Astrocyte of the cerebellum (primary cell): ENCODE data around the gene SUFU.

Experiments
- DNase-seq: peaks from one replicate; pipeline ENCODE4 v3.0.0-alpha.2; 2011; ENCODE audit warnings: low read depth
- H3K4me3 ChIP-seq: 2 replicates; pipeline ENCODE4 v1.5.1; 2011; ENCODE audit warnings: mild to moderate bottlenecking, low read depth, low read length, moderate library complexity
- CTCF ChIP-seq: IDR thresholded peaks from 2 replicates; pipeline ENCODE4 v1.5.1; 2012; ENCODE audit warnings: low read length, low read depth, moderate library complexity, mild to moderate bottlenecking; ENCODE audit errors: missing control alignments
- in situ Hi-C: cut with HindIII; loops from 2 replicates; pipeline ENCODE4 v1.10.0; 2017; ENCODE audit warnings: low sequenced_read_pairs

The SUFU gene

GRCh38 chr10:102670065-102670670 lies 166.4 kb downstream of the SUFU start:
- no peak for DNase-seq
- in situ Hi-C loops, result no loop called here
- no peak for TF ChIP-seq CTCF
- H3K4me3 ChIP-seq, result no peak overlapping the region

GRCh38 chr10:102670871-102671434 lies 167.2 kb downstream of the SUFU start:
- DNase-seq, result no peak
- no peak for TF ChIP-seq CTCF
- in situ Hi-C loops, result no loop called here
- H3K4me3 ChIP-seq, result no peak overlapping the region

- no peak for TF ChIP-seq CTCF
- in situ Hi-C loops, result no loop called here
- no peak overlapping the region for H3K4me3 ChIP-seq
- no peak for DNase-seq
Observed at GRCh38 chr10:102673236-102673818, 169.6 kb downstream of the SUFU start.

- in situ Hi-C loops, result no loop called here
- no peak overlapping the region for H3K4me3 ChIP-seq
- TF ChIP-seq CTCF, result no peak
- no peak for DNase-seq
Observed at GRCh38 chr10:102673819-102674511, 170.2 kb downstream of the SUFU start.

- no peak overlapping the region for H3K4me3 ChIP-seq
- in situ Hi-C loops, result no loop called here
- no peak for TF ChIP-seq CTCF
- no peak for DNase-seq
Observed at GRCh38 chr10:102674566-102674965, 170.8 kb downstream of the SUFU start.

- no peak for TF ChIP-seq CTCF
- H3K4me3 ChIP-seq, result no peak overlapping the region
- DNase-seq, result no peak
- in situ Hi-C loops, result loop anchor here (5.0 kb wide), 1 partner anchor 37 kb away; the partner anchor contains the start of genes ARL3 and SFXN2
Observed at GRCh38 chr10:102675011-102675665, 171.4 kb downstream of the SUFU start.
